ENCODE data around the gene SYT9.

The SYT9 gene

GRCh38 chr11:7251836-7252682 is at the start of gene SYT9:
SYT9 (plus strand) TSS chr11:7251904; CDS start chr11:7252187, 283 bp downstream.
- no peak for DNase-seq

GRCh38 chr11:7202412-7202811 is 49.3 kb upstream of the SYT9 start:
- DNase-seq: no peak

GRCh38 chr11:7204778-7205177 is 46.9 kb upstream of the SYT9 start:
- no peak for DNase-seq

- no peak for DNase-seq
Observed at GRCh38 chr11:7208391-7208790, 43.3 kb upstream of the SYT9 start.

- DNase-seq: no peak
Observed at GRCh38 chr11:7219491-7219890, 32.2 kb upstream of the SYT9 start.

- no peak for DNase-seq
Observed at GRCh38 chr11:7220636-7221035, 31.1 kb upstream of the SYT9 start.

GRCh38 chr11:7222619-7223018 is 29.1 kb upstream of the SYT9 start:
- no peak for DNase-seq

- no peak for DNase-seq
Observed at GRCh38 chr11:7239877-7240276, 11.8 kb upstream of the SYT9 start.

- DNase-seq: no peak
Observed at GRCh38 chr11:7245341-7245740, 6.4 kb upstream of the SYT9 start.

- DNase-seq: no peak
Observed at GRCh38 chr11:7246179-7246578, 5.5 kb upstream of the SYT9 start.

- no peak for DNase-seq
Observed at GRCh38 chr11:7250166-7250565, 1.5 kb upstream of the SYT9 start.

GRCh38 chr11:7251487-7251835 is 243 bp upstream of the SYT9 start:
- no peak for DNase-seq

GRCh38 chr11:7252683-7253213 is 1.0 kb downstream of the SYT9 start:
- DNase-seq: no peak

- no peak for DNase-seq
Observed at GRCh38 chr11:7253800-7254199, 2.1 kb downstream of the SYT9 start.

- DNase-seq: no peak
Observed at GRCh38 chr11:7254731-7255291, 3.1 kb downstream of the SYT9 start.

- DNase-seq: no peak
Observed at GRCh38 chr11:7256943-7257342, 5.2 kb downstream of the SYT9 start.

- no peak for DNase-seq
Observed at GRCh38 chr11:7257724-7258123, 6.0 kb downstream of the SYT9 start.

GRCh38 chr11:7261578-7261977 is 9.9 kb downstream of the SYT9 start:
- no peak for DNase-seq

GRCh38 chr11:7262672-7263071 is 11.0 kb downstream of the SYT9 start:
- DNase-seq: no peak

GRCh38 chr11:7263842-7264241 is 12.1 kb downstream of the SYT9 start:
- no peak for DNase-seq

- DNase-seq: no peak
Observed at GRCh38 chr11:7268758-7269157, 17.1 kb downstream of the SYT9 start.

- no peak for DNase-seq
Observed at GRCh38 chr11:7270233-7270865, 18.6 kb downstream of the SYT9 start.

- no peak for DNase-seq
Observed at GRCh38 chr11:7272373-7272772, 20.7 kb downstream of the SYT9 start.

GRCh38 chr11:7275133-7275532 is 23.4 kb downstream of the SYT9 start:
- no peak for DNase-seq
